Esophagus muscularis mucosa (tissue), 4 donors: ENCODE data around the gene MGLL.

Experiments
- EP300 ChIP-seq: sonication (generic); formaldehyde crosslinking; IDR thresholded peaks from one replicate; pipeline ENCODE4 v1.6.1; 2017; ENCODE audit warnings: antibody characterized with exemption
- POLR2A ChIP-seq: fragments of 450-650 bp; IDR thresholded peaks from one replicate; pipeline ENCODE4 v1.6.1; 2017; ENCODE audit warnings: antibody characterized with exemption, moderate library complexity, mild to moderate bottlenecking, low read depth
- POLR2AphosphoS5 ChIP-seq, 2 donors: sonication (generic); formaldehyde crosslinking; IDR thresholded peaks; one replicate each; pipeline ENCODE4 v1.6.1; 2017; ENCODE audit warnings: antibody characterized with exemption in 2 of 2
- TF ChIP-seq, protein P1 (sequence below), 3 experiments: fragments of 200-600 bp in 2 of 3; fragments of 450-650 bp in 1 of 3; sonication (generic) in 2 of 3; IDR thresholded peaks; one replicate each; pipeline ENCODE4 v1.5.1; 2017 to 2019; ENCODE audit warnings: antibody characterized with exemption in 3 of 3, mild to moderate bottlenecking in 2 of 3, moderate library complexity in 1 of 3

DNA sequence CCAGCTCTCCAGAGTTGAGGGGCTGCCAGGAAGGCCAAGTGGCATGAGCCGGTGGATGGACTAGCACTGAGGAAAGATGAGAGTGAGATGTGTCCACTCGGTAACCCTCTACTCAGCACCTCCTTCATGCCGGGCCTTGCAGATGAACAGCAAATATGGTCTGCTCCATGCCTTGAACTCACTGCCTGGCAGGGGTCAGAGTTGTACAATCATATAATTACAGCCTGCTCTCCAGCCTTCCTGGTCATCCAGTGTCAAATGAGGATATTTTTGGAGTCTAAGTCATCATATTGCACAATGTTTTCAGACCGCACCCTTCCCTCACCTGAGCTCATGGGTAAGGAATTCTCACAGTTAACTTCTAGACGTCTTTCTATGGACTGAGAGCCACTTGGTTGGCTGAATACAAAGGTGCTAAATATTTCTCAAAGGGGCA, 4.9 kb downstream of the MGLL start:
- TF ChIP-seq, protein P1, sequence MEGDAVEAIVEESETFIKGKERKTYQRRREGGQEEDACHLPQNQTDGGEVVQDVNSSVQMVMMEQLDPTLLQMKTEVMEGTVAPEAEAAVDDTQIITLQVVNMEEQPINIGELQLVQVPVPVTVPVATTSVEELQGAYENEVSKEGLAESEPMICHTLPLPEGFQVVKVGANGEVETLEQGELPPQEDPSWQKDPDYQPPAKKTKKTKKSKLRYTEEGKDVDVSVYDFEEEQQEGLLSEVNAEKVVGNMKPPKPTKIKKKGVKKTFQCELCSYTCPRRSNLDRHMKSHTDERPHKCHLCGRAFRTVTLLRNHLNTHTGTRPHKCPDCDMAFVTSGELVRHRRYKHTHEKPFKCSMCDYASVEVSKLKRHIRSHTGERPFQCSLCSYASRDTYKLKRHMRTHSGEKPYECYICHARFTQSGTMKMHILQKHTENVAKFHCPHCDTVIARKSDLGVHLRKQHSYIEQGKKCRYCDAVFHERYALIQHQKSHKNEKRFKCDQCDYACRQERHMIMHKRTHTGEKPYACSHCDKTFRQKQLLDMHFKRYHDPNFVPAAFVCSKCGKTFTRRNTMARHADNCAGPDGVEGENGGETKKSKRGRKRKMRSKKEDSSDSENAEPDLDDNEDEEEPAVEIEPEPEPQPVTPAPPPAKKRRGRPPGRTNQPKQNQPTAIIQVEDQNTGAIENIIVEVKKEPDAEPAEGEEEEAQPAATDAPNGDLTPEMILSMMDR (IDR thresholded peaks at IDR 0.05): no peak
- TF ChIP-seq POLR2AphosphoS5 (IDR thresholded peaks at IDR 0.05): peak; percentile 57 to 78
- TF ChIP-seq POLR2A: no peak
- no peak for TF ChIP-seq EP300
